ENCODE data around the gene DUSP16.
A peak's percentile ranks its signal among the peaks of the same experiment; 100 is the strongest.
"Not testable (repeated sequence)": the region's sequence is repeated elsewhere in the genome, so short reads cannot be mapped to it uniquely, and the experiment has no call there.

DUSP16 gene

DNA sequence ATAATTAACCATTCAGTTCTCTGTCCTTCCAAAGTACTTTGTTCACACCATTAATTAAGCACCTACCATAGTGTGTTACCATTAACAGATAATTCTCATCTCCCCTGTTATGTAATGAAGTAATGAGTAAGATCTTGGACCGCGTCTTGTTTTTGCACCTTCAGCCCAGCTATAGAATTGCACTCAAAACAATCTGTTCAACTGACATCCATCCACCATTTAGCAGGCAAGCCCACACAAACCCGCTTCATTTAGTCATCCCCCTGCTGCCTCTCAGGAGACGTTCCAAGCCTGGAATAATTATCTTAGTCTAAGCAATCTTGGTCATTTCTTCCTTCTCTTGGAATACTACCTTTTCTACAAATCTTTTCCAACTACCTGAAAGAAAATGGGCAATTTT lies 74.4 kb downstream of the DUSP16 start:
- no peak for DNase-seq

DNA sequence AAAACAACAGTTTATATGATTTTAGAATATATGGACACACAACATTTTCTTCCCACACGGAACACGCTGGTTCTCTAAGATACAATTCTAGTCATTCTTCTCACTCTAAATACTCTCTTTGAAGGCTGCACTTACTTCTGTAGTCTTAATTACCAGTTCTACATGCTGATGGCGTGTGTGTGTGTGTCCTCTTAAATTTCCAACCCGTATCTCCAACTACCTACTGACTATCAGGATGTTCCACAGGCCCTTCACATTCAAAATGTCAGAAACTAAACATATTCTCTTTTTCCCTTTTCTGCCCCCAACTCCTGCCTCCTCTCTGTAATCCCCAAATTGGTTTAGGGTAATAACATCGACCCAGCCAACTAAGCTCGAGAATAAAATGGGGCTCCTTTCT lies 75.2 kb downstream of the DUSP16 start:
- DNase-seq, result no peak

DNA sequence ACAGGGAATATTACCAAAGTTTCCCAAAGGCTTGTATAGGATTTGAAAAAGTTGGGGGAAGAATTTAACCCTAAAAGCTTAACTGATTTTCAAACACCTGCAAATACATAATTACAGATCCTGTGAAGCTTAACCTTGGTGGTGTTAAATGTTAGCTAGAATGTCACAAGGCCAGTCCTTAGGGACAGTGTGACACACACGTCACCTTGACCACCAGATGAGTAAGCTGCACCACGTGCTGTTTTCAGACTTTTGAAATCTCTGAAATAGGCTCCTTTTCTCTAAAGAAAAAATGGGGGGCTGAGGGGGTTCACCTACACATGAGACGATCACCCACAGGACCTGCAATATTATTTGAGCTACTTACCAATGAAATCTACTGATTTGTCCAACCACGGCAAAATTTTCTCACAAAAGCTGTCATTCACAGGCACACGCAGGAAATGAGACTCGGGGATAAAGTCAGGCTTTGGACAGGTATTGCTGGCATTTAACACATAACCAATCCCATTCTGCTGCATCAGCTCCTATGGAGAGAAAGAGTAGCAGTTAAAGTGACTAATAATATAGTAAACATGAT lies 75.9 kb downstream of the DUSP16 start:
- DNase-seq, result no peak

DNA sequence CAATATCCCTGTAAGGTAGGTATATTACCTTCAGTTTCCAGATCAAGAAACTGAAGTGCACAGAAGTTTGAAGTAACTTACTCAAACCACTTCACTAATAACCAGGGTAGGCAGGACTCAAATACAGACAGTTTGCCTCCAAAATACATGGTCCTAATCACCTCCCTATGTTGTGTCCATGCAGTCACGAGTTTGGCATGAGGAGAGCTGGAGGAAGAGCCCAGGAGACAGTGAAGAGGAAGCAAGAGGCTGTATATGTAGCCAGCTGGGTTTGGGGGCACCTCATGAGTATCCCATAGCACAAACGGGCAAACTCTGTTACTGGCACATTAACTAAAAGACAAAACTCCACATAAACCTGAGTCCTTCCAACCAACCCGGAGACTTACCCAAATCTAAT lies 79.2 kb downstream of the DUSP16 start:
- DNase-seq, result peak in 1 of 2 donors; percentile 36

DNA sequence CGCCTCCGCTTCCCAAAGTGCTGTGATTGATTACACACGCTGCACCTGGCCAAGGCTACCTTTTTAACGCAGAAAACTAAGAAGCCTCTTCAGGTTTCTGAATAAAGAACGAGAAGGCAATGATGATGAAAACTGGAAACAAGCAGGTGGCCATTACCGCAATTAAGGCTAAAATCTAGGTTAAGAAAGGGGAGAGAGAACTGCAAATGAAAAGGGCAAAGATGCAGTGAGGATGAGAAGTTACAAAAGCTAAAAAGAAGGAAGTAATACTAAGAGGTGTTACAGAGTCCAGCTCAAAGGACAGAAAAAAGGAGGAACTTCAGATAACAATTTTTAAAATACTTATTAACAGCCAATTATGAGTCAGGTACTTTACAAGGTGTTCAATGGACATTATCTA lies 79.7 kb downstream of the DUSP16 start:
- DNase-seq, result peak in 1 of 2 donors; percentile 38

DNA sequence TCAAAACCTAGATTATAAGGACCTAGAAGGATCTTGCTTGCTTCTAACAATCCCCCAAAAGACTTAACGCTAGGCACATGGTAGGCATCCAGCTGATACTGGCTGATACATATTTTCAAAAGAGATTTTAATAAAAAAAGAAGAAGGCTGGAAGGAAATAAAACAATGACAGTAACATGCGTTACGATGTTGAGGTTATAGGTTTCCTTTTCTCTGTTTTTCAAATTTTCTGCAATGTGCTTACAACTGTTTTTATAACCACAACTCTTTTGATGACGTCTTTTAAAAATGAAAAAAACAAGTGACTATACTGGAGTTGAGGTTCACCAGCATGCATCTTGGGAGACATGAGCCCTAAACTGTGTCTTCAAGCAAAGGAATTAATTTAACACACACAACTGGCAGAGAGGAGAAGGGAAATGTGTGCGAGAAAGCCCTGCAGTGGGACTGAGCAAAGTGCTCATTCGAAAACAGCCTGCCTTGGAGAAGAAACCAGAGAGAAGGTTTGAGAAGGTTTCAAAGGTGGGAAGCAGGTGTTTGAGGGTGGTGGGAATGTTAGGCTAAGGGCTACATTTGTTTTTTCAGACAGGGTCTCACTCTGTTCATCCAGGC lies 80.4 kb downstream of the DUSP16 start:
- DNase-seq, result peak; percentile 58 to 80

DNA sequence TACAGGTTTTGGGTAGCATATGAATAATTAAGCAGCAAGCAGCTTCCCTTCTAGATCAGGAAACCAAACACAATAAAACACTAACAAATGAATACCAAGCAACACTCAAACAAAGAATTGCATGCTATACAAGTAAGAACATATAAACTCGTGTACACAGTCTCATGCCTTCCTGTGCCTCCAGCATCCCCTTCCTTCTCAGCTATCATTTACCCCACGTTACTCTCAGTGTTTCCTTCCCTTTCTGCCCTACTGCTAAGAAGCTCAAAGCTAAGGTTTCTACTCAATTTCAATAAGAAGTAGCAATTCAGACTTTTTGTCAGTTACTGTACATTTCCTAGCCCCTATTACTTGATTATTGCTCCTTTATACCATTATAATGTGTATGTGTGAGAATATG lies 81.0 kb downstream of the DUSP16 start:
- peak; percentile 23 to 56 for DNase-seq

DNA sequence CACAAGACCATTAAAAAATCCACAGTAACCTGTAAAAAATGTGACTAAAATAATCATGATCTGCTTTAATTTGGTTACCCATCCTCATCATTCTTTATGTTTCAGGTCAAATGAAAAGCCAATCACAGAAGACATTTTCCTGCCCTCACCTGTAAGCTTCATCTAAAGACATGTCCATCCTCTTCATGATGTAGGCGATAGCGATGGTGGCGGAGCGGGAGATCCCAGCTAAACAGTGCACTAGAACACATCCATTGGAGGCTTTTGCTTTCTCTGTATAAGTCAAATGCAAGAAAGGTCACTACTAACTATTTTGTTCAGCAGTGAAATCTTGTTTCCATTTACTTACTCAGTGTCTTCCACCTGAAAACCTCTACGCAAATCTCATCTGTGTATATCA lies 82.6 kb downstream of the DUSP16 start:
- no peak for DNase-seq

DNA sequence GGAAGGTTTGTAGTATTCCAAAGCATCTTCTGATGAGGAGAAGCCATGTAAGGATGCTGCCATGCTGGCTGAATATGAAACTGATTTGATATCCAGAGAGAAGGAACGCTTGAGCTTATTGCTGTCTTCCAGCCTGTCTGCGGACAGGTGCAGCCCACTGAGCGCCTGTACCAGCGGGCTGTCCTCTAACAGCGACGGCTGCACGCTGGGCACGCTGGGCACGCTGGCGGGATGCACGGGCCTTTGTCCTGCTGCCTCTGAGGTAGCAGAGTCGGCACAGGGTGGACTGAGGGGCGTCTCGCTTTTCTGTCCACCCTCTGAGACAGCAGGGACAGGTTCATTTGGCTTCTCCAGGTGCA lies 85.2 kb downstream of the DUSP16 start:
- no peak for DNase-seq

DNA sequence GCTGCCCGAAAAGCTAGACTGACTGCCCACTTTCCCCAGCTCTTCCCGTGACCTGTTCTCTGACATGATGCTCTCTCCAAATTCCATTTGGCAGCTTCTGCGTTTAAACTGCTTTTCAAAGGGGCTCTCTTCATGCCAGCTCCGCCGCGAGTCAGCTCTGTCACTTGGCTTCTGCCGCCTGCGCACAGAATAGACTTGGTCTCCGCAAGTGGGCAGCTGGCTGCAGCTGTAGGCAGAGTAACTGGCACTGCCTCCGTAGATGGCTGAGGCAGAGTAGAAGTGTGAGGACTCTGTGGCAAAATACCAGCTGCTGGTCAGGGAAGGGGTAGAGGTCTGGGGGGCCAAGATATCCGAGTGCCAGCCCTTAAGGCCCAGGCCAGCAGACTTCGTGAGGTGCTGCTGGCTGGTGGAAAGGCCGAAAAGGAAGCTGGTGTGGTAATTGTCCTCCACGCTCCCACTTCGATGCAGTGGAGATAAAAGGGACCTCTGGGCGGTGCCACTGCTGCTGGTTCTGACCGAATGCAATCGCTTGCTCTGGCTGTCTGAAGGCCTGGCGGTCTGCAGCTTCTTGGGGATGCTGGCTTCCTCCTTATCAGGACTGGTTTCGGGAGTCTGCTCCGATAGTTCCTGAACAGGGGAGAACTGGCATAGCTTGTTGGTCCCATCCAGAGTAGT lies 85.7 kb downstream of the DUSP16 start:
- no peak for DNase-seq

DNA sequence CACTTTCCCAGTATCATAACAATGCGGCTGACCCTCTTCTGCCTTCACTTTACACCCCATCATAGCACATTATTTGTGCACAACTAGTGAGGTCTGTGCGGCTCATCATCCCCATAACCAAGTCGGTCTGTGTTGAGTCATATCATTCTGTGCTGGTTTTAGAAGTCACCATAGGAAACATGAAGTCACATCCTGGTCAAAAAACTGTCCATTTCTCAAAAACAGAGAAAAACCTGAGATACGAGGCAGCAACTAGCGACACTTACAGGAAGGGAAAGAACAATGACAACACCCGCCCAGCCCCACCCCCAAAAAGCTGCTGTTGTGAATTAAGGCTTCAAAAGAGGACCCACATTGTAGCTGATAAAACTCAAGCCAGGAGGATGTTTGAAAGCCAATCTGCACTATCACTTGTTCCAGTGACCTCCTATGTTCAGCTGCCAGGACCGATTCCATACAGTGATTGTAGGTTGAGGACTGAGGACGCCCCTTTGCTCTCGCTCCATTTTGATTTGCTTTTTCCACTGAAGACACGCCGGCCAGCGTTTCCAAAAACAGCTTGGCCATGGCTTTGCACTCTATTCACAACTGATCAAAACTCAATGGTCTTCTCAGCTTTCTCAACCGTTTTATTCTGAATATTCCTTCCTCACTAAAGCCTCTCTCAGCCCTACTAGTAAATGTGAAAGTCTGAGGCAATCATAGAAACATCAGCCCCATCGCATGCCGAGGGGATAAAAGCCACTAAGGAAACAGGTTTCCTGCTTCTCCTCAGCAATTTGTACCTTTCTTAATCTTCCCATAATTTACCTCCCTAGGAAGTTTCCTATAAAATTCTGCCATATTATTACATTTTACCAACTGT lies 87.5 kb downstream of the DUSP16 start:
- peak; percentile 62 to 86 for DNase-seq

DNA sequence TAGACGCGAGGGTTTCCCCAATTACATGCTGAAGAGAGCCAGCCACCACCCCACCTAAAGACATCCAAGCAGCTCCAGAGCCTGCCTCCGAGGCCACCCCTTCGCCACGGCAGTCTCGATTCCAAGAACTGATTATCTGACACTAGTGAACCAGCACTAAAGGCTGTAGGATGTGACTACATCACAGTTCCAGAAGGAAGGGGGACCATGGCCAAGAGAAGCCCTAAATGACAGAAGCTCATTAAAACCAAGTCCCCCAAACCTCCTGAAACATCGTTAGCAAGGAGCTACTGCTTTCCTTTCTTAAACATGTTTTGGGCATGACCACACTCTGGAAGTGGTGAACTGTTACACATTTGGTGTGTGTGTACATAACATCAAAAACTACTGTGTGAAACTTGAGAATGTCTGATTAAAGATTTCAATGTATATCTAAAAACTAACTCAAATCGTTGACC lies 88.2 kb downstream of the DUSP16 start:
- peak in 1 of 2 donors; percentile 19 for DNase-seq

DNA sequence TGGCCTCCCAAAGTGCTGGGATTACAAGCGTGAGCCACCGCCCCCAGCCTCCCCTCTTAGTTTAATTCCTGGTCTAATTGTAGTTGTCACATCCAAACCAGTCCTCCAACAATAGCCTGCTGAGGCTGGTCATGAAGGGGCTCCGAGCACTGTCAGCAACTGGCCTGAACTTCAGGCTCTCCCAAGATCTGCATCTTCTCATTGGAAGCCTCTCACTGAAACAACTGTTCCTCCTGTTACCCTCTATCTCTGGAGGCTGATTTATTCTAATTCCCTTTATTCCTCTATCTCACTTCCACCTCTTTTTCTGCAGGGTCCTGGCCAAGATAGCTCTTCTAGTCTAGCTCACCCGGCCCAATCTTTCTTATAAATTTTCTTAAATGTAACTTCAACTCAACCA lies 89.4 kb downstream of the DUSP16 start:
- DNase-seq, result no peak

DNA sequence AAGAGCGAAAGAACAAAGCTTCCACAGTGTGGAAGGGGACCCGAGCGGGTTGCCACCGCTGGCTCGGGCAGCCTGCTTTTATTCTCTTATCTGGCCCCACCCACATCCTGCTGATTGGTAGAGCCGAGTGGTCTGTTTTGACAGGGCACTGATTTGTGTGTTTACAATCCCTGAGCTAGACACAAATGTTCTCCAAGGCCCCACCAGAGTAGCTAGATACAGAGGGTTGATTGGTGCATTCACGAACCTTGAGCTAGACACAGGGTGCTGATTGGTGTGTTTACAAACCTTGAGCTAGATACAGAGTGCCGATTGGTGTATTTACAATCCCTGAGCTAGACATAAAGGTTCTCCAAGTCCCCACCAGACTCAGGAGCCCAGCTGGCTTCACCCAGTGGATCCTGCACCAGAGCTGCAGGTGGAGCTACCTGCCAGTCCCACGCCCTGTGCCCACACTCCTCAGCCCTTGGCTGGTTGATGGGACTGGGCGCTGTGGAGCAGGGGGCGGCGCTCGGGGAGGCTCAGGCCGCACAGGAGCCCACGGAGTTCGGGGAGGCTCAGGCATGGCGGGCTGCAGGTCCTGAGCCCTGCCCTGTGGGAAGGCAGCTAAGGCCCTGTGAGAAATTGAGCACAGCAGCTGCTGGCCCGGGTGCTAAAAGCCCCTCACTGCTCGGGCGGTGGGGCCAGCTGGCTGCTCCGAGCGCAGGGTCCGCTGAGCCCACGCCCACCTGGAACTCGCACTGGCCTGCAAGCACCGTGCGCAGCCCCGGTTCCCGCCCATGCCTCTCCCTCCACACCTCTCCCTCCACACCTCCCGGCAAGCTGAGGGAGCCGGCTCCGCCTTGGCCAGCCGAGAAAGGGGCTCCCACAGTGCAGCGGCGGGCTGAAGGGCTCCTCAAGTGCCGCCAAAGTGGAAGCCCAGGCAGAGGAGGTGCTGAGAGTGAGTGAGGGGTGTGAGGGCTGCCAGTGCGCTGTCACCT lies 90.4 kb downstream of the DUSP16 start:
- not testable (repeated sequence) for DNase-seq

DNA sequence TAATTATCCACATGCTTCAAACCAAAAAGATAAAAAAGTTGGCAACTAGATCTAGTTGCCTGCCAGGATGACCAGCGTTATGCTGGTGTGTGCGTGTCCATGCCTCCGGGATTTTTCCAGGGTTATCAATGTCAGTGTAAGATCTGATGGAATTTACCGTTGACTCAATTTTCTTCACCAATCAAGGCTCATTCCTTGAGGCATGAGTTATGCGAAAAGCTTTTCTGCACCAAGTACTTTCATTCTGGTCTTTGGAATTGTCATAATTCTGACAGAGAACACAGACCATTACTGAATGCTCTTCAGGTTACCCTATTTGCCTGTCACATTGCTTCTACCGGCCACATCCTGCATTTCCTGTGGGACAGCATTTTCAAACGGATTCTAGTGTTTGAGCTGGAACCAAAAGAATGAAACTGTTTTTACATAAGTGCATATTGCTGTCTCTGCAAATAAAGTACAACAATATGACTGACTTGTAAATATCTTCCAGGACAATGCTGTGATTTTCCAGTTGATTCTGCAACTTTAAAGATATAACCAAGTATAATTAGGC lies 91.8 kb downstream of the DUSP16 start:
- no peak for DNase-seq

DNA sequence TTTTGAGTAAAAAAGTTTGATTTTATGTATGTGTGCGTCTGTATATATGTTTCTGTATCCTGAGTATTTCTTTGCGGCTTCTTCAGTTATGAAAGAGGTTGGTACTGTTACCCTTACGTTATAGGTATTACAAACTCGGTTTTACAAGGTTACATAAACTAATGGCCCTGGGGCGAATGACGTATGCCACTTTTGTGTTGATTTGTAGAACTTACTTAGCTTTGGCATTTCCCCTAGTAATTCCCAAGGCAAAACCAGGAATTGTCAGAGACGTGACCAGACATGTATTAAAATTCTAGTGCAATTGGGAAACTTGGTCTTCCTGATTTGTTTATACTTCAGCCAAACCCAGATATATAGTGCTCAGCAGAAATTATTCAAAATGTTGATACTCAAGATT lies 93.3 kb downstream of the DUSP16 start:
- DNase-seq, result no peak

DNA sequence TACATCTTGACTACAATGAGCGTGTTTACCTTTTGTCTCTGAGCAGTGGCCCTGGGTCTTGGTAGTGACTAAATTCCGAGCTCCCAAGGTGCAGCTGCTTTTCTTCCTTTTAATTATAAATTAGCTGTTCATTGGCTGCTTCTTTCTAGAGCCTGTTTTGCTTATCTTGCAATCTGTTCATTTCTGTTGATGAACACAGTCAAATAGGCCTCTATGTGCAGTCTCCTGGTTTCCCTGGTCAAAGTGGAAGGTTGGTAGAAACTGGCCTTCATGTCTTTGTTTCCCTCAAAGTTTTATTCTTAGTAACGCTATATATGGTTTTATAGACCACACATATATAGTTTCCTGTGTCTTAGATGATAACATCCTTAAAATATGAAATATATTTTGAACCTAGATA lies 94.1 kb downstream of the DUSP16 start:
- no peak for DNase-seq

DNA sequence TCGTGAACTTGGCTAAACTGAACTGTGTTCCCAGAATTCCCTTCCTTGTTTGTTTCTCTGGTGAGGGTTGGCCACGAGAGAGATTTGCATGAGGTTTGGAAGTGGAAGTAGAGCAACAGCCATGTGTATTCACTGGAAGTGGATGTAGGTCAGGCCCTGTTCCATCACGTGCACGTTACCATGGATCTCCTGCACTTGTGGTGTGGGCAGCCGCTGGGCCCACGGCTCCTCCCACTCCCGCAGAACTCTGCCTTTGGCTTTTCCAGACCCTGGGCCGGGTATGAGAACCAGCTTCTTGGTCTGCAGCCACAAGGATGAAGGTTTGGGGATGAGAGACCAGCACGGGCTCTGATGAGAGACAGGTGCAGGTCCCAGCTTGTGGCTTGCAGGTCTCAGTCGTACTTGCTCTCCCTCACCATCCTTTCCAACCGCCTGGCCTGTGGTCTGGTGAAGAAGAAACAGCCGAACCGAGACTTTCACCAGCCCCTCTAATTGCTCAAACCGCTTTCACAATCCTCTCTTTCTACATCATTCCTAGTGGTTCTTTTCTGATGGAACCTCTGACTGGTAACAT lies 94.9 kb downstream of the DUSP16 start:
- DNase-seq, result peak; percentile 68 to 74

DNA sequence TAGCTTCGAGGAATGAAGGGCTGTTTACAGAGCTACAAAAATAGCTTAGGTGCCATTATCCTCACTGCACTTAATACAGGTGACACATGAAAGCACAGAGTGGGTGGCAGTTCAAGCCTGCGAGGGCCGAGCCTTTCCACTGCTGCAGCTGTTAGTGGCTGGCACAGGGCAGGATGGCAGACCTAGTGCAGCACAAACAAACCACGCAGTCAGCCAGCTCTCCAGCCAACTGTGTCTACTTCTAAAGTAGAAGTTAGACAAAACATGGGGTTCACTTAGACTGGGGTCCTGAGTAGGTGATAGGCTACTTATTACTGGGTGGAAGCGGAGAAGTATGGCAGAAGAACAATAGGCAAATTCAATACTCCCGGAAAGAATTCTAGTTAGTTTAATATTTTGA lies 95.4 kb downstream of the DUSP16 start:
- DNase-seq, result peak; percentile 52 to 56

DNA sequence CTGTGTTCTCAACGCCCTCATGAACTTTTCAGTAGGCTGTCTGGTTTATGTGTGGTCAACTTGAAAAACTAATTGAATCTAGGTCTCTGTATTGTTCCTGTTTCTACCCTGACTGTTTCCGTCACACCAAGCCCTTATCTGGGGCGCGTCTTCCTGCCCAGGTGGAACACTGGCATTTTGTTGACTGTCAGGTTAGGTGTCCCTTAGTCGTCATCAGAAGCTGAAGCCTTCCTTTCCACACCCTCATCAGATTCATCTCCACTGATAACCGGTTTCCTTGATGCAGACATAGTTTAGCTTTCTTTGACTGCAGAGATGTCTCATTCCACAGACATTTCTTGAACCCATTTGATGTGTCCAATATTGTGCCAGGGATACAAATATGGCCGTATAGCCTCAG lies 96.5 kb downstream of the DUSP16 start:
- peak; percentile 86 to 89 for DNase-seq

DNA sequence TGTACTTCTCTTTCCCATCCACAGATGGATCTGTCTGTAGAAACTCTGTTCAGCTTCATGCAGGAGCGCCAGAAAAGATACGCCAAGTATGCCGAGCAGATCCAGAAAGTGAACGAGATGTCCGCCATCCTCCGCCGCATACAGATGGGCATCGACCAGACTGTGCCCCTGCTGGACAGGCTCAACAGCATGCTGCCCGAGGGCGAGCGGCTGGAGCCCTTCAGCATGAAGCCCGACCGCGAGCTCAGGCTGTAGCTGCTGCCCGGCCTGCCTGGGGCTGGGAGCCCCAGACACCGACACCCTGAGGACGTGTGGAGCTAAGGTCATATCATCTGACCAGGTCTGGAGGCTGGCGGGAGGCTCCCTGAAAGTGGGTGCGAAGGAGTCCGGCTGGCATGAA lies 97.1 kb downstream of the DUSP16 start:
- DNase-seq, result no peak

DNA sequence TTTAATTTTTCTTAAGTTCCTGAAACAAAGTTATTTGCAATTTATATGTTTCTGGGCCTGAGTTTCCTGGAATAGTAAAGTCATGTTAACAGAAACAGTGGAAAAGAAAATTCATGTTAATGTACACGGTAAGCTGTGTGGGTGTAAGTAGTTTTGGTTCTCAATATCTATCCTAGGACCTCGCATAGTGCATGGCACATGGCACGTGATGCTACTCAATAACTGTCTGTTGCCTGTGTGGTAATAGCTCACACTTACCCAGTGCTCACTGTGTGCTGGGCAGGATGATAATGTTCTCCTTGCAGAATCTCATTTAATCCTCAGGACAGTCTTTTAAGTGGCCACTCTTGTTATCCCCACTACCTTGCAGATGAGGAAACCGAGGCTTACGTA lies 100.7 kb downstream of the DUSP16 start:
- DNase-seq, result no peak
